Activated T-cell treated with anti-CD3 and anti-CD28 coated beads, Interleukin-2, amount 50 U/mL, for 1 hour (primary cell): Measurements from ENCODE around the gene PKP1.

Experiments used
- DNase-seq: peaks from one replicate; pipeline ENCODE4 v3.0.0-alpha.2; 2020

The PKP1 gene

DNA sequence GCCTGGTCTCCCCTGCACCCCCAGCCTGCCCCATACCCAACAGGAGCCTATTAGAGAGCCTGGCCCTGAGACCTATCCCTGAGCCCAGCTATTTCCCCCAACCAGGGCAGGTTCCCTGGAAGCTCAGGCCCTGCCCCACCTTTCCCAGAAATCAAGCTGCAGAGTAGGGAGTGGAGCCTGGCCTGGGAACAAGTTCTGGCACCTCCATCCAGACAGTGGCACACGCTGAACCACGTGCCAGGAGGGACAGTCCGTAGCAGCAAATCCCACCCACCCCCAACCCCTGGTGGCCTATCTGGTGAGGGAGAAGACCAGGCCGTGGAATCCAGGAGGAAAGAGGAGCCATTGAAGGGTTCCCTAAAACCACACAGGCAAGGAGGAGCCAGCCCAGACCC is 71.6 kb downstream of the PKP1 start:
- no peak for DNase-seq

DNA sequence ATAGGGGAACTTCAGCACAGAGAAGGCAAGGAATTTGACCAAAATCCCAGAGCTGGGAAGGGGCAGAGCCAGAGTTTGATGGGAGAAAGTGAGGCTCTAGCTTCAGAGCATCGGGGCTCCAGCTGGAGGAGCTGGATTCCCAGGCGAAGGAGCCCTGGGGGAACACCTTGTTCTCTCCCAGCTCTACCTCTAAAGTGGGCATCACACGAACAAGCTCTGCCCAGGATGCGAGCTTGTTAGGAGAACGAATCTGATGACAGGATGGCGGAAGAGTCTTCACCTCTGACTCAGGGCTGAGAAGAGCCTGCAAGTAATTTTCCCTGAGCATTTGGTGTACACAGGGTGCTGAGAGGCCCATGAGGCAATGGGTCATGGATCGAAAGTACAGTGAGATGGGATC is 72.2 kb downstream of the PKP1 start:
- no peak for DNase-seq

DNA sequence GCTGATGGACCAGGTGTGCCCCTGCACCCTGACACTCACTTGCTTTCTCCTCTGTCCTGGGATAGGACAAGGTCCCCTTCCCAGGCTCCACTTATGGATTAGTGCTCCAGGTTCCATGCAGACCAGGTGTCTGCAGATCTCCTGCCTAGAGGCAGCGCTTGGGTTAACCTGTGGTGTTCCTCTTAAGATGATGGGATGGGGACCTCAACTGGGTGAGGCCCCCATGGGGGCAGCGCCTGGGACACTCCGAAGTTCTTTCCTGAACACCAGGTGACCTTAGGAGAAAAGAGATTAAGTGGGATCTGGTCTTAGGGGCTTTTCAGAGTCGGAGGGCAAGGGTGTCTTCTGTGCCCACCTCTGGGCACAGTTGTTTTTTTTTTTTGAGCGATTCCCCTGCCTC is 72.9 kb downstream of the PKP1 start:
- no peak for DNase-seq

DNA sequence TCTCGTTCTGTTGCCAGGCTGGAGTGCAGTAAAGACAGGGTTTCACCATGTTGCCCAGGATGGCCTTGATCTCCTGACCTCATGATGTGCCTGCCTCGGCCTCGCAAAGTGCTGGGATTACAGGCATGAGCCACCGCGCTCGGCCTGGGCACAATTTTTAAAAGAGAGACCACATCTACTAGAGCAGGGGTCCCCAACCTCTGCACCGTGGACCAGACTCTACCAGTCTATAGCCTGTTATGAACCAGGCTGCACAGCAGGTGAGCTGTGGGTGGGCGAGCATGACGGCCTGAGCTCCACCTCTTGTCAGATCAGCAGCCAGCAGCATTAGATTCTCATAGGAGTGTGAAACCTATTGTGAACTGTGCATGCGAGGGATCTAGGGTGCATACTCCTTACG is 73.4 kb downstream of the PKP1 start:
- DNase-seq = no peak

DNA sequence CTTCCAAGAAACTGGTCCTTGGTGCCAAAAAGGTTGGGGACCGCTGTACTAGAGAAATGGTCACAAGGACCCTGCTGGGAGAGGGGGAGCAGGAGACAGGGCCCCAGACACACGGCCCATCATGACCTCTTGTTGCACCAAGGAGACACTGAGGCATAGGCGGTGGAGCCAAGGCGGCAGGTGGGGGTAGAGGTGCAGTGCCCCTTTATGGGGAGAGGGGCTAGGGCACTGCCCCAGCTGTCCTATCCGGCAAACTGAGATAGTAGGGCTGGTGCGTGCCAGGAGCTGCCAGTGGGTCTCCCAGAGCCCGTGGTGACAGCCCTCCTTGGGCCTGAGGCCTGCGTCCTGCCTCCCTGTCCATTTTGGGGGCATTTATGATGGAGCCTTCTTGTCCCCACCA is 73.9 kb downstream of the PKP1 start:
- DNase-seq = no peak

DNA sequence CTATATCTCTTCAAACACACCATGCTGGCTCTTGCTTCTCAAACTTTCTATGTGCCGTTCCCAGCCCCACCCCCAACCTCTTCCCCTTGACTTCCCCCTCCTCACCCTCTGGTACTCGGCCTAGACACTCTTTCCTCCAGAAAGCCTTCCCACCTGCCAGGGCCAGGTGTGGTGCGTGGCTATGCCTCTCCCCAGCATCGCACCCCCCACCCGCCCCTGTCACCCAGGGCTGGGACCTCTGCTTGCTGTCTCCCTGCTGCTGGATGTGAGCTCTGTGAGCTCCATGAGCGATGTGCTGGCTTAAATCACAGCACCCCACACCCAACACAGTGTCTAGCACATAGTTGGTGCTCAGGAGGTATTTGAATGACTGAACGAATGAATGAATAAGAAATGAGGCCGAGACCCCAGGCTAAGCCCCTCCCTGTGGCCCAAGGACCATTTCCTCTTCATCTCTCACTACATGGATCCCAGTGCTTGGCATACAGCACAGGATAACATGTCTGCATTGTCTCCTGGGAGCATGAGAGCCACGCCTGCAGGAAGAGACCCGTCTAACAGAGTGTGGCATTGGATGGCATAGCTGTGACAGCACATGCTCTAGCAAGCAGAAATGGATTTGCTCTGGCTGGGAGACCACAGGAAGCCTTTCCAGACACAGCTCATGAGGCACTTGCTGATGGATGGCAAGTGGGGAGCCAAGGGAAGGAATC is 74.5 kb downstream of the PKP1 start:
- DNase-seq = no peak

DNA sequence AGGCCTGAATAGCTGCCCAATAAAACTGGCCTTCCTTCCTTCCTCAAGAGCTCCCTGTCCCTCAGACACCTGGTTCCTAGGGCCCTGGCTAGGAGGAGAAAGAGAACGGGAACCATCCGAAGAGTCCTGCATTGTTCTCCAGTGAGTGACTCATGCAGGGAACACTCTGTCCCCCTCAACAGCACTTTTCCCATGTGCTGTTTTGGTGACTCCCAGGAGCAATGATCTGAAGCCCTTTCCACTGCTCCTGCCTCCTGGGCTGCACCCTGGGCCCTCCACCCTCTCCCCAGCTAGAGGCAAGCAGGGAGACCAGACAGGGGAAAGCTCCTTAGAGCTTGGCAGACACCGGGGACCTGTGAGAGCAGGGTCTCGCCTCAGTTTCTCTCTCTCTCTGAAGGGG is 75.3 kb downstream of the PKP1 start:
- DNase-seq = no peak

DNA sequence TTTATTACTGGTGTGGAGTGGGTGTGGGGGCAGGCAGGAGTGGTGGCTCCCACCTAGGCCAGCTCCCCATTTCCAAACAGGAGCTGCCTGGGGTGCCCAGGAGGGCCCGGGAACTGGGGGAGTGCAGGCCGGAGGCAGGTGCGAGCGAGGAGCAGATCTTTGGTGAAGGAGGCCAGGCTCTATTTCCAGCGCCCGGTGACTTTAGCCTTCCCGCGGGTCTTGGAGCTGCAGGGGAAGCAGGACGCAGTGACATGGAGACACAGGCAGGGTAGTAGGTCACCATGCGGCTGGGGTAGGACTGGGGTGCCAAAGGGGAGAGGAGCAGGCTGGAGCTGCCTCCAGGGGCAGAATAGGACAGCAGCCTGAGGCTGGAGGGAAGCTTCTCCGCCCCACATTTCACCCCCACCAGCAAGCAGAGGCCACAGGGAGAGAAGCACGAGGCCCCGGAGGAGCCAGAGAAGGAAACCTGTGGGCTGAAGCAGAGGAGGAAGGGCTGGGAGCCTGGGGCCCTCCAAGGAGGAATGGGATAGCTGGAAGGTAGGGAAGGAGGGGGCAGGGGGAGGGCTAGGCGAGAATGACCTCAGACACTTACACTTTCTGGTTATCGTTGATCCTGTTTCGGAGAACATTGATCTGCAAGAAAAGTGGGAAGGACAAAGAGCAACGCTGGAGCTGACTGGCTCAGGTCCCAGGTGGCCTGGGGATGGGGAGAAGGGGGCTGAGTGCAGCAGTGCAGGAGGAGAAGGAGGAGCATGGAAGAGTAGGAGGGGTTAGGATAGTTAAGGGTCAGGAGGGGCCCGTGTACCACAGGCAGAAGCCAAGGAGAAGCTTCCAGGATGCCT is 75.9 kb downstream of the PKP1 start:
- no peak for DNase-seq

DNA sequence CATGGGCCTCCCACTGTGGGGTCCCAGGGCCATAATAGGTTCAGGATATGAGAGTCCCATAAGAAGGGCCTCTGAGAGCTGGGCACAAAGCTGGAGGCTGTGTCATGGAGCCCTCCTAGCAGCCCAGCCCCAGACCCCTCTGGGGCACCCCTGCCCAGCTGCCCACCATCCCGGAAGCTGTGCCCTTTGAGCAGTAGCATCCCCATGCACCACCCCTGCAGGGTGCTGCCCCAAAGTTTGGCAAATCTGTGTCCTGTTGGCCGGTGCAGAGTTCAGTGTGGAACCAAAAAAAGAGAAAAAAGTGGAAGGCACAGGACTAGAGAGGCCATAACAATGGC is 76.5 kb downstream of the PKP1 start:
- no peak for DNase-seq

DNA sequence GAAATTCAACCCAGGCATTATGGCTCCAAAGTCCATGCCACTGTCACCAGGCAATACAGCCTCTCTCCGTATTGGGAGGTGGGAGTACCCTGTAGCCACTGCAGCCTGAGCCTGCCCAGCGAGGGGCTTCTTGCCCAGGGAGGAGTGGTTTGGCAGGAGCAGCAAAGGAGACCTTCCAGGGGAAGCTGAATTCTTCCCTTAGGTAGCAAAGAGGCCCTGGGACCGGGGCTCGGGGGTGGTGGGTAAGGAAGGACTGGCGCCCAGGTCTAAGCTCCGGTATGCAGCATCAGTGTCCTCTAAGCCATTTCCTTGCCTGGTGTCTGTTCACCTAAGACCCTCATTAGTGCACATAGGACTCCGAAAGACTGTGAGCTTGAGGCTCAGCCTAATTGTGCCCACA is 77.2 kb downstream of the PKP1 start:
- no peak for DNase-seq

DNA sequence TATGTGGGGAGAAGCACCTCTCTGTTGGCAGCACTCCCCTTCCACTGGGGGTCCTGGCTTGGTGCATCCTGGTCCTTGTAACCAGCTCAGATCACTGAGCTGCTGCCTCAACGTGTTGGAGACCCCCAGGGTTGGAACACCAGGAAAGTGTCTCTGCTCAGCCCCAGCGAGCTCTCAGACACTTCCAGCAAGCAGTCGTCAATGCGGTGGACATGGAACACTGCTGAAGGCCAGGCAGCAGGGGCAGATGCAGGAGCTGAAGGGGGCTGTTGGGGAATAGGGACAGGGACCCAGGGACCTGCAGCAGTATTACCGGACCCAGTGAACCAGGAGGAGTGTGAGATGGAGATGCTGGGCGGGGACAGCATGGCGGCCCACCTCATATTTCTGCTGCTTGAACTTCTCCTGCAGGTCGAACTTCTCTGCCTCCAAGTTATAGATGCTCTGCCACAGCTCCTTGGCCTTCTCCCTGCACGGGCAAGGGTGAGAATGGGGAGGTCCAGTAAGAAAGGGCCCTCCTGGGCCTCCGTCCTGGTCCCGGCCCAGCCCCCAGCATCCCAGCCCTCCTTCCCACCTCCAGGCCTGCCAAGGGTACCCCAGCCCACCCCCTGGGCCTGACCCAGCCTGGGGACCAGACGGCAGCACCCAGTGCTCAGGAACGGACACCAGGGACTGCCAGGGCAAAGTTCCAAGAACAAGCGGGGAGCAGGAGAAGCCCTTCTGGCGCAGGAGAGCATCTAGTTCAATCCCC is 77.8 kb downstream of the PKP1 start:
- DNase-seq = no peak

DNA sequence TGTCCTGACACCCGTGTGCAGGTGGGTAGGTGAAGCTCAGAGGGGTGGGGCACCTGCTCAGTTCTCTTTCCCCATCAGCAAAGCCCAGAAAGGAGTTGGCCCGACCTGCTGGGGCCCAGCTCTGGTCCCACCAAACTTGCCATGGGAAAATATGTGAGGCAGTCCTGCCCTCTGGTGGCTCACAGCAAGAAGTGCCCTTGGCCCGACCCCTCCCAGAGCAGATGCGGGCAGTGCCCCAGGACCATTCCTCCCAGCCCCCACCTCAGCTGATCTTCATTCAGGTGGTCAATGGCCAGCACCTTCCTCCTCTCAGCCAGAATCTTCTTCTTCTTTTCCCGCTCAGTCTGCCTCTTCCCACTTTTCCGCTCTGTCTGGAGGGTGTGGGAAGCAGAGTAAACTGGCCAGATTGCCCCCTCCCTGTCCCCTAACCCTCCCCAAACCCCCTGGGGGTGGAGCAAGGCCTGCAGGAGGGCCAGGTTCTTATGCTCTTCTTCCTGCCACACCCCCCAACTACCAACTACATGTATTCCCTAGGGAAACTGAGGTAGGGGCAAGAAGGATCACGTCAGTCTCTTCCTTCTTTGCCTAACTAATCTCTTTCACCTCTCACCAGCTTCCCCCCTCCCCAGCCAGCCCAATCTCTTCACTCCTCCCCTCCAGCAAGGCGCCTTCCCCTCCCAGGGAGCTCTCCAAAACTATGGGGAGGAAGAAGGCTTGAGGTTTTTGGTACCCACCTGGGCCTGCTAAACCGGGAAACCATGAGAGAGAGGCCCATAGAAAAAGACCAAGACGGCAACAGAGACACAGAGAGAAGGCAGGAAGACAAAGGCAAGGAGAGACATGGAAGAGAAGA is 78.6 kb downstream of the PKP1 start:
- DNase-seq = no peak

DNA sequence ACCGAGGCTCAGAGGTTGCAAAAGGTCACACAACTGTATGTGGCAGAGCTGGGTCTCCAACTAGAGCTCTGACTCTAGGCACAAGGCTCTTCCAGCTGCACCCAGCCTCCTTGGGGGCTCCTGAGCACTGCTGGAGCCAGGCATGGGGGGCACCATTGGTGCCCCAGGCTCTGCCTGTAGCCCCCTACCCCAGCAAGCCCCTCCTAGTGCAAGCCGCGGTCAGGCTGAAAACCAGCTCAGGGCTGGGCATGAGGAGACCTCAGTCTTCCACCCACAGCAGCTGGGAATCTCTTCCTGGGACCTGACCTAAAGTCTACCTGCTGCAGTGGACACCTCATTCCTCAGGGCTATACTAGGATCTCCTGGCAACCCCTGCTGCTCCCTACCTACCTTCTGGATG is 79.6 kb downstream of the PKP1 start:
- no peak for DNase-seq

DNA sequence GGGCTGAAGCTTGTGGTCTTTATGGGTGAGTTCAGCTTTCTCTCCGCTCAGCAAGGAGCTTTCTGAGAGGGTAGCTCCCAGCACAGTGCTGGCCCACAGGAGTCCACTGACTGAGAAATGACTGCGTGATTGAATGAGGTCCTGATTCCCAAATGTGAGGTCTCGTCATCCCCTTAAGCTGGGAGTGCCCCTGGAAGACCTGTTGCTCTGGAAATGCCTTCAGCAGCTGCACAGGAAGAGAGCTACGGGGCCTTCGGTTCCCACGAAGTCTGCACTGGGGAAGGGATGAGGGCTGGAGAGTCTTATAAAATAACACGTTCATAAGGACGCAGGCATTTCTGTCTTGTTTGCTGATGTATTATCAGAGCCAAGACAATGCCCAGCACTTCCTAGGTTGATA is 80.2 kb downstream of the PKP1 start:
- no peak for DNase-seq

DNA sequence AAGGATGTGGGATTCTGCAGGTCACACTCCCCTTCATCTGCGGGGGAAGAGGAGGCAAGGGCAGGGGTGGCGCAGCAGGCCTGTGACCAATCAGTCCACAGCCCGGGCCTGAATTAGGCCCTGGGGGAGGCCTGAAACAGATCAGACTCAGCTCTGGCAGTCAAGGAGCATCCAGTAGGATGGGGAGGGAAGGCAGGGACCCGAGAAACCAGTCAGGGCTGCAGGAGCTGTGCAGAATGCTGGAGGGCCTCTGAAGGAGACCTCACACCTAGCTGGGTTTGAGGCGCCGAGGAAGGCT is 81.5 kb downstream of the PKP1 start:
- DNase-seq = no peak

DNA sequence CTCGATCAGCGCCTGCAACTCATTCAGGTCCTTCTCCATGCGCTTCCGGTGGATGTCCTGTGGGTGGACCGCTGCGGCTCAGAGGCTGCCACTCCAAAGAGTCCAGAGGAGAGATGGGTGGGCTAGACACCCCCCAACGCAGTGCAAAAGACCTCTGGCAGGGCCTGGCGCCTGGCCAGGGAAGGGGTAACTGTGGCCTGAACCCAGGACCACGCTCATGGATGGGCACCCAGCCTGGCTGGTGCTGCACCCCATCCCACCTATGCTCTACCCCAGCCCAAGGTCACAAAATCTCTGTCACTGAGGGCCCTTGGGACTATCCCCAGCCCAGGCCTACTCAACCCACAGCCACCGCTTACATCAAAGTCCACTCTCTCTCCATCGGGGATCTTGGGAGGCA is 81.9 kb downstream of the PKP1 start:
- DNase-seq = no peak

DNA sequence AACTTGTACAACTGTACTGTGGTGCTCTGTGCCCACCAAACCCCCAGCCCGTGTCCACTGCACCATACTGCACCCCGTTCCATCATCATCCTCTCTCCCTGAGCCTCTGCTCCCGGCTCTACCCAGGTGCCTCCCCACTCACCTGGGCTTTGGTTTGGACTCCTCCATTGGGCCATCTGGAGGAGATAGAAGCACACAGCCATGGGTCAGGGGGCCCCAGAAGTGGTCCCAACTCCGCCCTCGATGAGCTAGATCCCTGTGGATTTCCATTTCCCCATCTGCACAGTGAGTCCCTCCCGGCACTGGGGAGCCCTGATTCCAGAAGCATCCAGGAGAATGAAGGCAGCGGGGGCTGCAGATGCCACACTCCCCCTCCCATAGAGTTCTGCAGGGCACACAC is 83.4 kb downstream of the PKP1 start:
- DNase-seq = no peak

DNA sequence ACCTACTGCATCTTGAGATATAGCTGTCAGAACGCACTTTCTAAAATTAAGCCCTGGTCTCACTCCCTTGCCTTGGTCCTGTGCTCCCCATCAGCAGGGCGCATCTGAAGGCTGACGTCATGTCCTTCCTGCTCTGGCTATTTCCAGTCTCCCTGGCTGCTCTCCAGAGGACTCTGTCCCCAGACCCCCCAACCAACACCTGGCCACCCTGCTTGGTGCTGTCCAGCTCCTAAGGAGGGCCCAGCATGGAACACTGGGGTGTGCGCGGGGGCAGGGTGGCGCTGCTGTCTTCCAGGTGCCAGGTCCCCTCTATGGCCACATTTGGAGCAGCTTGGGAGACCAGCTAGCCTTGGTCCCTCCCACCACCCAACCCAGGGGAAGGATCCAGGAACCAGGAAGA is 85.9 kb downstream of the PKP1 start:
- no peak for DNase-seq

DNA sequence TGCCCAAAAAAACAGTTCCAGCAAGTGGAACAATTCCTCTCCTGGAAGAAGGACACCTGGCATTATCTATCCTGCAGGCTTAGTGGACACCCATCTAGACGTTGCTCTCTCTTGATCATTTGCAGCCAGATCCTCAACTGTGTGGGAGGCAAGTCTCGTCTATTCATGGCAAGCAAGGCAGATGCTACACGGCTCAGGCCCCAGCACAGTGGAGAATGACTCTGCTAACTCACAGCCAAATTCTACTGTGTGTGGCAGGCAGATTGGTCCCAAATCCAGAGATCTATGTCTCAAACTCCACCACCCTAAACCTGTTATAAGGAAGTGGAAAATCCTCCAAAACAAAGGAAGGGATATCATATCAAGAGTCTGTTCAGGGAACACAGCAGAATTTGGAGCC is 87.2 kb downstream of the PKP1 start:
- DNase-seq = no peak

DNA sequence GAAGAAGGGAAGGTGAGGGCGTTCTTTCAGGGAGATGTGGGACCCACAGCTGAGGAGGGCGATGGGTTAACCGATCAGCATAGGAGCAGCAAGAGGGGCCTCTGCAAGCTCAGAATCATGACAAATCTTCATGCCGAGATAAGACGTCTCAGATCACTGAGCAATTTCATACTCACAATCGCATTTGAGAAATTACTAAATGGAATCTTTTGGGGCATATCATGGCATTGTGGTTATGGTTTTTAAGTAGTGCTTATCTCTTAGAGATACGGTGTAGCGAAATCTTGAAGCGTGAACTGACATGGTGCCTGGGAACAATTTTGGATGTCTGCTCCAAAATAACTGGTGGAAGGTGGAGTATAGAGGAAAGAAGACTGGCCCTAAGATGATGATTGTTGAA is 88.0 kb downstream of the PKP1 start:
- DNase-seq = no peak

DNA sequence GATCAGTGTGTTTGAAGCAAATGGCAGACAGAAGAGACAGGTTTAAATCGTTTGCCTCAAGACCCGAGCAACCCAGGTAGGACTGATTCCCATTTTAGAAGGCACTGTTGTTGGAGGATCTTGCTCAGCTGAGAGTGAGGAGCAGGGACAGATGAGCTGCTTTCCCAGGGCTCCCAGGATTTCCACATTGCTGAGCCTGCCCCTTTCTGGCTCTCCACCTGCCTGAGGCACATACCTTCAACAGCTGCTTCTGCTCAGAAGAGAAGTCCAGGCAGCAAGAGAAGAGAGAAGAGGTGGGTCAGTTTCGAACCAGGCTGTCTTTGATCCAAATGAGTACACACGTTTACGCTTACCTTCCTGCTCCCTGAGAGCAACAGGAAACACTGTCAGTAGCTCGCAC is 88.5 kb downstream of the PKP1 start:
- DNase-seq = no peak

DNA sequence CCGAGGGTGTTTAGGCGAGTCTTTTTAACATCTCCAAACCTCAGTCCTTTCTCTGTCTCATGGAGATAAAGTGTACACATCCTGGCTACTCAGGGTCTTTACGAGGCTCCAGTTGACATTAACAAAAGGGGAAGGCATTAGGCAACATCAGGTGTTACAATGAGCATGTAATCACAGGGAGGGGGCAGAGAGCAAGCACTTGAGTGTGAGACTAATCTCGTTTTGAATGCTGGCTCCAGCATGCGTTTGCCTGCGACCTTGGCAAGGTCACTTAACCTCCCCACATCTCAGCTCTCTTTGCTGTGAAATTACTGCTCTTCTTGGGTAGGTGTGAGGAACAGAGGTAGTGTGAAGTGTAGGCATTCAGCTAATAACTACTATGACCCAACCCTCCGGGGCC is 91.1 kb downstream of the PKP1 start:
- DNase-seq = no peak

DNA sequence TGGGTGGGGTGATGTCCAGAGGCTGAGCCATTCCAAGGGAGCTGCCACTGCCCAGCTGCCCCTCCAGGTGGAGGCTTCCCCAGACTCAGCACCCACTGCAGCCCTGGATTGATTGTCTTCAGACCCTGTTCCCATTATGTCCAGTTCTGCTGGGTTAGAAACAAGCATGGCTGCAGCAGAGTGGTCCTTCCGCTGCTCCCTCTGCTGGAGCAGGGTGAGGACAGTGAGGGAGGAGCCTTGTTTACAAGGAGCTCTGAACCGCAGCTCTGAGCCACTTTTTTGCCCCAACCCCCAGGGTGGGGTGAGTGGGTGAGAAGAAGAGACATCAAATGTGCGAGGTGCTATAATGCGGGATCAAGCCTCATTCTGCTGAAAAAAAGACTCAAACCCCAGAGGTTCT is 91.9 kb downstream of the PKP1 start:
- DNase-seq = no peak

DNA sequence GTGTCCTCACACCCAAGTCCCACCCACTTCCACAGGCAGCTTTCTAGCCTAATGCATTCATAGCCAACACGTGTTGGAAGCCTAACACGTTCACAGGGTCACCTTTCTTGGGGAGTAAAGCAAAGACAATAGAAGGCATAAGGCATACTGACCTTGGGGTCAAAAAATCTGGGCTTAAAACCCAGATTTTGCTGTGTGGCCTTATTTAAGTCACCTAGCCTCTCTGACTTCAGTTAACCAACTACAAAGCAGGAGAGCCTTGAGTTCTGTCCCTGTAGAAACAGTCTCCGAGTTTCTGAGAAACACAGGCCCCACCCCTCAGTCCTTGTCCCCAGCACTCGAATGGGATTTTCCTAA is 92.8 kb downstream of the PKP1 start:
- DNase-seq = no peak
